Testis (tissue), 3 donors: ENCODE measurements around the gene LUZP1. TPM values are rescaled to one million over a fixed set of nuclear protein-coding genes. Genes with fewer than 3 reads are reported as not detected.

Experiments
- DNase-seq: peaks from one replicate; pipeline ENCODE4 v3.0.0-alpha.2; 2019
- H3K27ac ChIP-seq, 2 donors: fragments of 200-600 bp; sonication (generic); one replicate each; pipeline ENCODE4 v1.5.1; 2019
- H3K27me3 ChIP-seq: fragments of 200-600 bp; sonication (generic); one replicate; pipeline ENCODE4 v1.5.1; 2019
- H3K36me3 ChIP-seq: fragments of 200-600 bp; sonication (generic); one replicate; pipeline ENCODE4 v1.5.1; 2017; ENCODE audit warnings: low read depth; ENCODE audit errors: missing control alignments
- H3K4me1 ChIP-seq: fragments of 200-600 bp; sonication (generic); one replicate; pipeline ENCODE4 v1.5.1; 2019
- H3K4me3 ChIP-seq, 2 donors: fragments of 200-600 bp; sonication (generic); one replicate each; pipeline ENCODE4 v1.5.1; 2017 to 2019
- H3K9me3 ChIP-seq: fragments of 200-600 bp; sonication (generic); one replicate; pipeline ENCODE4 v1.5.1; 2017
- CTCF ChIP-seq, 3 experiments: fragments of 450-650 bp in 2 of 3; fragments of 200-600 bp in 1 of 3; sonication (generic) in 1 of 3; IDR thresholded peaks; one replicate each; pipeline ENCODE4 v1.5.1; 2016 to 2019; ENCODE audit warnings: antibody characterized with exemption in 3 of 3, mild to moderate bottlenecking in 2 of 3, moderate library complexity in 1 of 3
- POLR2A ChIP-seq: fragments of 450-650 bp; IDR thresholded peaks from one replicate; pipeline ENCODE4 v1.6.1; 2017; ENCODE audit warnings: antibody characterized with exemption, mild to moderate bottlenecking, moderate library complexity
- WGBS, 2 donors: methylation state at CpG; one replicate each; pipeline ENCODE4 v1.1.5; 2018; 5-methylcytosine and 5-hydroxymethylcytosine counted together
- intact Hi-C: fragments of 100-400 bp; cut with DNase I; formaldehyde crosslinking; loops from one replicate; pipeline ENCODE4 v1.15.1; 2023; ENCODE audit warnings: low total_unique reads
- polyA plus RNA-seq: library from polyadenylated mRNA; stranded (reverse); fragments of 350-450 nt; fragmentation: Illumina TruSeq; extraction: RNeasy Lipid Tissue Mini Kit (QIAGEN cat#74804); gene quantifications from one replicate; pipeline ENCODE4 v1.2.3, GENCODE V29; 2014; ENCODE audit warnings: low read depth, low replicate concordance; ENCODE audit not compliant: insufficient read depth
- total RNA-seq, 2 donors: library from RNA; depleted of rRNA; stranded (reverse); fragments of >200 nt; gene quantifications; one replicate each; pipeline ENCODE4 v1.2.3, GENCODE V29; 2016

Gene LUZP1
- total and polyA plus RNA-seq, 3 donors from 2014 or later = 14.4 to 36.2 (median 20.3) TPM

GRCh38 chr1:23101887-23102286, 66.8 kb downstream of the LUZP1 start:
- H3K9me3 ChIP-seq = no peaks in the 10 kb centered on the region
- no peak for TF ChIP-seq CTCF (IDR thresholded peaks at IDR 0.05)
- no peak for TF ChIP-seq POLR2A
- H3K27ac ChIP-seq = no peak overlapping the region
- 75 to 92% methylated on average over 2 of the region's 2 CpGs for WGBS, 2 donors
- H3K4me1 ChIP-seq = peaks cover 20% of the 10 kb centered on the region
- intact Hi-C loops = no loop called here
- DNase-seq = no peak
- no peak overlapping the region for H3K4me3 ChIP-seq
- no peaks in the 10 kb centered on the region for H3K27me3 ChIP-seq
- H3K36me3 ChIP-seq = no peaks in the 10 kb centered on the region

- no peak for DNase-seq
- 81 to 90% methylated on average over 3 of the region's 3 CpGs for WGBS, 2 donors
- no peak for TF ChIP-seq CTCF (IDR thresholded peaks at IDR 0.05)
- no peak for TF ChIP-seq POLR2A
- intact Hi-C loops = no loop called here
- Histone ChIP-seq H3K27me3 (no peaks in the 10 kb centered on the region), H3K4me3 (no peak overlapping the region), H3K27ac (no peak overlapping the region), H3K4me1 (peaks cover 20% of the 10 kb centered on the region), H3K9me3 (no peaks in the 10 kb centered on the region), H3K36me3 (no peaks in the 10 kb centered on the region)
These were observed 67.4 kb downstream of the LUZP1 start for GRCh38 chr1:23101101-23101827.

- WGBS, 2 donors = 62 to 75% methylated on average over 3 of the region's 3 CpGs
- no peak for TF ChIP-seq CTCF (IDR thresholded peaks at IDR 0.05)
- no peak for TF ChIP-seq POLR2A
- H3K4me1 ChIP-seq = peaks cover 20% of the 10 kb centered on the region
- DNase-seq = no peak
- intact Hi-C loops = no loop called here
- no peaks in the 10 kb centered on the region for H3K36me3 ChIP-seq
- H3K4me3 ChIP-seq = no peak overlapping the region
- H3K27ac ChIP-seq = no peak overlapping the region
- no peaks in the 10 kb centered on the region for H3K9me3 ChIP-seq
- H3K27me3 ChIP-seq = no peaks in the 10 kb centered on the region
These were observed 68.4 kb downstream of the LUZP1 start for GRCh38 chr1:23100074-23100748.

- intact Hi-C loops = loop anchor here (5.0 kb wide), 1 partner anchor 83 kb away; no protein-coding TSS in a partner anchor
- Histone ChIP-seq H3K9me3 (no peaks in the 10 kb centered on the region), H3K4me3 (no peak overlapping the region), H3K27ac (no peak overlapping the region), H3K36me3 (no peaks in the 10 kb centered on the region), H3K4me1 (peaks cover 20% of the 10 kb centered on the region), H3K27me3 (no peaks in the 10 kb centered on the region)
- 98 to 100% methylated on average over 1 of the region's 1 CpG for WGBS, 2 donors
- no peak for DNase-seq
- TF ChIP-seq POLR2A = no peak
- no peak for TF ChIP-seq CTCF (IDR thresholded peaks at IDR 0.05)
These were observed 69.5 kb downstream of the LUZP1 start for GRCh38 chr1:23099171-23099536.
